ENCODE measurements around the gene PCDH1. TPM values are rescaled to one million over a fixed set of nuclear protein-coding genes. Genes with fewer than 3 reads are reported as not detected.

The PCDH1 gene
- total RNA-seq, 2 donors from 2014 or later = 45.4 to 69.7 TPM

DNA sequence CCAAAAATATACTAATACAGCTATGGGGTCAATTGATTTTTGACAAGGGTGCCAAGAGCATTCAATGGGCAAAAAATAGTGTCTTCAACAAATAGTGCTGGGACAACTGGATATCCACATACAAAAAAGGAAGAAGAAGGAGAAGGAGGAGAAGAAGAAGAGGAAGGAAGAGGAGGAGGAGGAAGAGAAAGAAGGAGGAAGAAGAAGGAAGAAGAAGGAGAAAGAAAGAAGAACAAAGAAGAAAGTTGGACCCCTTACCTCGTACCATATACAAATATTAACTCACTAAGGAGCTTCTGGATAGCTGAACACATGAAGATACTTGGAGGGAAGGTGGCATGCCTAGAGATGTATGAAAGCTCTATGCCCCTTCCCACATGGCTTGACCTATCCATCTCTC is 28.3 kb upstream of the PCDH1 start:
- Mint-ChIP-seq H3K36me3 (ENCODE audit: low read depth) (no peaks in the 10 kb centered on the region), H3K9me3 (no peaks in the 10 kb centered on the region), H3K27me3 (ENCODE audit: insufficient read depth) (peaks cover 8% of the 10 kb centered on the region), H3K4me3 (no peak overlapping the region), H3K4me1 (peaks cover 12% of the 10 kb centered on the region), H3K27ac (no peak overlapping the region)
- Histone ChIP-seq H3K27ac (ENCODE audit: low read depth, low read length) (no peak overlapping the region), H3K9me3 (ENCODE audit: control insufficient read depth, low read length) (peaks cover 6% of the 10 kb centered on the region), H3K9ac (ENCODE audit: extremely low read depth, low read length, poor library complexity, severe bottlenecking) (no peak overlapping the region), H3K36me3 (ENCODE audit: control insufficient read depth, insufficient read depth, low read length) (no peaks in the 10 kb centered on the region), H3K27me3 (ENCODE audit: control insufficient read depth, insufficient read depth, low read length, poor library complexity, severe bottlenecking) (no peaks in the 10 kb centered on the region), H3K4me1 (ENCODE audit: control insufficient read depth, insufficient read depth, low read length) (peaks cover 8% of the 10 kb centered on the region), H3K4me3 (ENCODE audit: low read length) (no peak overlapping the region)
- TF ChIP-seq CTCF (conservative IDR thresholded peaks at IDR 0.05) = no peak
- WGBS, 2 experiments (ENCODE audit: insufficient coverage in 1 of 2, insufficient read length in 1 of 2) = no CpG with 5 or more reads among the region's 1 CpG
- no peak for DNase-seq

DNA sequence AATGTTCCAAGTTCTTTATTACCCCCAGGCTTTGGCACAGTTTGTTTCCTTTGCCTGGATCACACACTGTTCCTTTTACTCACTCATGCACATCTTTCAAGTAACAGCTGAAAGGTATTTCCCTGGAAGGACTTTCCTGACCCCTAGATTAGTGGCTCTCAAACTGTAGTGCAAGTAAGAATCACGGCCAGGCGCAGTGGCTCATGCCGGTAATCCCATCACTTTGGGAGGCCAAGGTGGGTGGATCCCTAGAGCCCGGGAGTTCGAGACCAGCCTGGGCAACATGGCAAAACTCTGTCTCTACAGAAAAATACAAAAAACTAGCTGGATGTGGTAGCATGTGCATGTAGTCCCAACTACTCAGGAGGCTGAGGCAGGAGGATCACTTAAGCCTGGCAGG is 26.3 kb upstream of the PCDH1 start:
- Mint-ChIP-seq H3K4me1 (peaks cover 12% of the 10 kb centered on the region), H3K4me3 (no peak overlapping the region), H3K9me3 (no peaks in the 10 kb centered on the region), H3K27ac (no peak overlapping the region), H3K36me3 (ENCODE audit: low read depth) (no peaks in the 10 kb centered on the region), H3K27me3 (ENCODE audit: insufficient read depth) (peaks cover 8% of the 10 kb centered on the region)
- TF ChIP-seq CTCF (conservative IDR thresholded peaks at IDR 0.05) = no peak
- Histone ChIP-seq H3K4me1 (ENCODE audit: control insufficient read depth, insufficient read depth, low read length) (peaks cover 8% of the 10 kb centered on the region), H3K27ac (ENCODE audit: low read depth, low read length) (no peak overlapping the region), H3K9me3 (ENCODE audit: control insufficient read depth, low read length) (peaks cover 6% of the 10 kb centered on the region), H3K36me3 (ENCODE audit: control insufficient read depth, insufficient read depth, low read length) (no peaks in the 10 kb centered on the region), H3K9ac (ENCODE audit: extremely low read depth, low read length, poor library complexity, severe bottlenecking) (no peak overlapping the region), H3K27me3 (ENCODE audit: control insufficient read depth, insufficient read depth, low read length, poor library complexity, severe bottlenecking) (no peaks in the 10 kb centered on the region), H3K4me3 (ENCODE audit: low read length) (no peak overlapping the region)
- DNase-seq = no peak
- 87 to 94% methylated on average over 5 of the region's 5 CpGs for WGBS, 2 experiments (ENCODE audit: insufficient coverage in 1 of 2, insufficient read length in 1 of 2)

GRCh38 chr5:141903261-141903660 is 25.1 kb upstream of the PCDH1 start:
- Histone ChIP-seq H3K9me3 (ENCODE audit: control insufficient read depth, low read length) (peaks cover 6% of the 10 kb centered on the region), H3K27me3 (ENCODE audit: control insufficient read depth, insufficient read depth, low read length, poor library complexity, severe bottlenecking) (no peaks in the 10 kb centered on the region), H3K36me3 (ENCODE audit: control insufficient read depth, insufficient read depth, low read length) (no peaks in the 10 kb centered on the region), H3K4me3 (ENCODE audit: low read length) (no peak overlapping the region), H3K4me1 (ENCODE audit: control insufficient read depth, insufficient read depth, low read length) (peaks cover 8% of the 10 kb centered on the region), H3K27ac (ENCODE audit: low read depth, low read length) (no peak overlapping the region), H3K9ac (ENCODE audit: extremely low read depth, low read length, poor library complexity, severe bottlenecking) (no peak overlapping the region)
- Mint-ChIP-seq H3K36me3 (ENCODE audit: low read depth) (no peaks in the 10 kb centered on the region), H3K27me3 (ENCODE audit: insufficient read depth) (peaks cover 3% of the 10 kb centered on the region), H3K4me3 (no peak overlapping the region), H3K4me1 (peaks cover 12% of the 10 kb centered on the region), H3K9me3 (no peaks in the 10 kb centered on the region), H3K27ac (no peak overlapping the region)
- DNase-seq = no peak
- WGBS, 2 experiments (ENCODE audit: insufficient coverage in 1 of 2, insufficient read length in 1 of 2) = 86 to 88% methylated on average over 3 to 4 of the region's 4 CpGs
- TF ChIP-seq CTCF (conservative IDR thresholded peaks at IDR 0.05) = no peak

Data from endodermal cell (in vitro differentiated cells).